HepG2 (cell line): Measurements from ENCODE around the gene PPIP5K2. TPM values are rescaled to one million over a fixed set of nuclear protein-coding genes. Genes with fewer than 3 reads are reported as not detected.

Source experiments
- ETV5 ChIP-seq: IDR thresholded peaks from 2 replicates; pipeline ENCODE4 v1.6.1; 2018; ENCODE audit warnings: missing biosample characterization, missing genetic modification reagents, inconsistent platforms, borderline replicate concordance
- FOXJ3 ChIP-seq: sonication (generic); formaldehyde crosslinking; IDR thresholded peaks from 2 replicates; pipeline ENCODE4 v1.4.0; 2020; ENCODE audit warnings: missing genetic modification reagents, mild to moderate bottlenecking, borderline replicate concordance
- FOXK2 ChIP-seq: fragments of 450-650 bp; IDR thresholded peaks from 2 replicates; pipeline ENCODE4 v1.6.1; 2016
- KLF12 ChIP-seq: sonication (generic); formaldehyde crosslinking; IDR thresholded peaks from 2 replicates; pipeline ENCODE4 v1.4.0; 2020; ENCODE audit warnings: missing genetic modification reagents, borderline replicate concordance
- ZNF572 ChIP-seq: sonication (generic); formaldehyde crosslinking; IDR thresholded peaks from 2 replicates; pipeline ENCODE4 v1.5.1; 2020; ENCODE audit warnings: mild to moderate bottlenecking, missing genetic modification reagents
- ZNF770 ChIP-seq: sonication (generic); formaldehyde crosslinking; IDR thresholded peaks from 2 replicates; pipeline ENCODE4 v1.5.0; 2020; ENCODE audit warnings: mild to moderate bottlenecking, missing genetic modification reagents
- polyA plus RNA-seq, 8 experiments: library from polyadenylated mRNA; depleted of rRNA in 3 of 8; stranded (reverse) in 7 of 8; unstranded in 1 of 8; fragments of >200 nt; fragmentation: Illumina TruSeq in 4 of 8; extraction: Trizol in 4 of 8; gene quantifications; 2 replicates each; pipeline versions ENCODE4 v1.2.1 to v1.2.3, GENCODE V29; 2011 to 2016; ENCODE audit warnings: low read depth in 4 of 8, missing spikeins in 1 of 8, mixed read lengths in 1 of 8; ENCODE audit not compliant: insufficient read depth in 1 of 8
- total RNA-seq, 5 experiments: library from RNA; depleted of rRNA; stranded (reverse); fragments of >200 nt; fragmentation: Illumina TruSeq; extraction: Trizol; gene quantifications; 2 replicates each; pipeline ENCODE4 v1.2.3, GENCODE V29; 2016; ENCODE audit warnings: low read depth in 1 of 5
- TF ChIP-seq, protein P1 (sequence below): sonication (generic); formaldehyde crosslinking; IDR thresholded peaks from 2 replicates; pipeline ENCODE4 v1.5.0; 2020; ENCODE audit warnings: mild to moderate bottlenecking, missing genetic modification reagents, moderate library complexity
- TF ChIP-seq, protein P2 (sequence below): sonication (generic); formaldehyde crosslinking; IDR thresholded peaks from 2 replicates; pipeline ENCODE4 v1.4.0; 2020; ENCODE audit warnings: mild to moderate bottlenecking, low read depth, missing genetic modification reagents

PPIP5K2 gene
- total and polyA plus RNA-seq, 2 of the 13 experiments (the other 11 are each of a cell fraction or from before 2014, with no cell fraction given), result 19.7 to 45.6 TPM

- TF ChIP-seq, protein P1, sequence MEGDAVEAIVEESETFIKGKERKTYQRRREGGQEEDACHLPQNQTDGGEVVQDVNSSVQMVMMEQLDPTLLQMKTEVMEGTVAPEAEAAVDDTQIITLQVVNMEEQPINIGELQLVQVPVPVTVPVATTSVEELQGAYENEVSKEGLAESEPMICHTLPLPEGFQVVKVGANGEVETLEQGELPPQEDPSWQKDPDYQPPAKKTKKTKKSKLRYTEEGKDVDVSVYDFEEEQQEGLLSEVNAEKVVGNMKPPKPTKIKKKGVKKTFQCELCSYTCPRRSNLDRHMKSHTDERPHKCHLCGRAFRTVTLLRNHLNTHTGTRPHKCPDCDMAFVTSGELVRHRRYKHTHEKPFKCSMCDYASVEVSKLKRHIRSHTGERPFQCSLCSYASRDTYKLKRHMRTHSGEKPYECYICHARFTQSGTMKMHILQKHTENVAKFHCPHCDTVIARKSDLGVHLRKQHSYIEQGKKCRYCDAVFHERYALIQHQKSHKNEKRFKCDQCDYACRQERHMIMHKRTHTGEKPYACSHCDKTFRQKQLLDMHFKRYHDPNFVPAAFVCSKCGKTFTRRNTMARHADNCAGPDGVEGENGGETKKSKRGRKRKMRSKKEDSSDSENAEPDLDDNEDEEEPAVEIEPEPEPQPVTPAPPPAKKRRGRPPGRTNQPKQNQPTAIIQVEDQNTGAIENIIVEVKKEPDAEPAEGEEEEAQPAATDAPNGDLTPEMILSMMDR (CRISPR knock-in tag), result peak; percentile 71
- no peak for TF ChIP-seq FOXJ3 (CRISPR knock-in tag)
- TF ChIP-seq ETV5 (CRISPR knock-in tag), result no peak
- no peak for TF ChIP-seq FOXK2
- TF ChIP-seq ZNF770 (CRISPR knock-in tag), result no peak
- TF ChIP-seq, protein P2, sequence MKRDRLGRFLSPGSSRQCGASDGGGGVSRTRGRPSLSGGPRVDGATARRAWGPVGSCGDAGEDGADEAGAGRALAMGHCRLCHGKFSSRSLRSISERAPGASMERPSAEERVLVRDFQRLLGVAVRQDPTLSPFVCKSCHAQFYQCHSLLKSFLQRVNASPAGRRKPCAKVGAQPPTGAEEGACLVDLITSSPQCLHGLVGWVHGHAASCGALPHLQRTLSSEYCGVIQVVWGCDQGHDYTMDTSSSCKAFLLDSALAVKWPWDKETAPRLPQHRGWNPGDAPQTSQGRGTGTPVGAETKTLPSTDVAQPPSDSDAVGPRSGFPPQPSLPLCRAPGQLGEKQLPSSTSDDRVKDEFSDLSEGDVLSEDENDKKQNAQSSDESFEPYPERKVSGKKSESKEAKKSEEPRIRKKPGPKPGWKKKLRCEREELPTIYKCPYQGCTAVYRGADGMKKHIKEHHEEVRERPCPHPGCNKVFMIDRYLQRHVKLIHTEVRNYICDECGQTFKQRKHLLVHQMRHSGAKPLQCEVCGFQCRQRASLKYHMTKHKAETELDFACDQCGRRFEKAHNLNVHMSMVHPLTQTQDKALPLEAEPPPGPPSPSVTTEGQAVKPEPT (CRISPR knock-in tag), result no peak
- TF ChIP-seq KLF12 (CRISPR knock-in tag), result no peak
- TF ChIP-seq ZNF572, result no peak
- TF ChIP-seq, all 625 proteins: peak for 4
These were observed 112.4 kb downstream of the PPIP5K2 start (continued) for GRCh38 chr5:103232393-103232999.
